Activated naive CD4-positive, alpha-beta T cell treated with Interleukin-2 at 50 U/mL for 16 hours (primary cell): ENCODE measurements around the gene GLIPR2.
"Not testable (repeated sequence)": the region's sequence is repeated elsewhere in the genome, so short reads cannot be mapped to it uniquely, and the experiment has no call there.

Source experiments
- DNase-seq: peaks from one replicate; pipeline ENCODE4 v3.0.0-alpha.2; 2020

Gene GLIPR2

DNA sequence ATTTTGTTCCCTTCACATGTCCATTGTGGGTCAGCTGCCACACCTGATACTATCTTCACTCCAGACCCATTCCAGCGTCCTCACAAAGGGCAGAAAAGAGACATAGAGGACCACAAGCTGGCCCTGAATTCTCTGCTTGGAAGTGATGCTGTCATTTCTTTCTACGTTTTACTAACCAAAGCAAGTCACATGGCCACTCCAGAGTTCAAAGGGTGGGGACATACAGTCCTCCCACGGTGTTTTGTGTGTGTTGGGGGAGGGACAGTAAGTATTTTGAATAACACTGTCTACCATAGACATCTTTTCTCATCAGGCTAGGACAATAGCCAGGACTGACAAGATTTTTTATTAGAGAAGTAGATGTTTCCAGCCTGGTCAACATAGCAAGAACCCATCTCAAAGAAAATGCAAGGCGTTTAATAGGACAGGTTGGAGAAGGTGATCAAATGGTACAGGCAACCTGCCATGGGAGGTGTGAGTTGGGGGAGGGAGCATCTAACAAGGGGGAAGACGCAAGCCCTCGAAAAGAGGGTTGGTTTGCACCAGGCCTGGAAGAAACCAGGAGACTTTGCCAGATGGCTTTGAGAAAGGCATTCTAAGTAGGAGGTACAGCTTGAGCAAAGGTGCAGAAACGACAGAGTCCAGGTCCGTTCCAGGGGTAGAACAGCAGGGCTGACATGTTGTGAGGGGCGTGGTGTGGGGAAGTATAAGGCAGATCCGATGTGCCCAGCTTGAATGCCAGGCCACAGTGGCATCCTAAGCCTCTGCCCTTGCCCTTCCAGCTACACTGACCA lies 11.3 kb upstream of the GLIPR2 start:
- no peak for DNase-seq

DNA sequence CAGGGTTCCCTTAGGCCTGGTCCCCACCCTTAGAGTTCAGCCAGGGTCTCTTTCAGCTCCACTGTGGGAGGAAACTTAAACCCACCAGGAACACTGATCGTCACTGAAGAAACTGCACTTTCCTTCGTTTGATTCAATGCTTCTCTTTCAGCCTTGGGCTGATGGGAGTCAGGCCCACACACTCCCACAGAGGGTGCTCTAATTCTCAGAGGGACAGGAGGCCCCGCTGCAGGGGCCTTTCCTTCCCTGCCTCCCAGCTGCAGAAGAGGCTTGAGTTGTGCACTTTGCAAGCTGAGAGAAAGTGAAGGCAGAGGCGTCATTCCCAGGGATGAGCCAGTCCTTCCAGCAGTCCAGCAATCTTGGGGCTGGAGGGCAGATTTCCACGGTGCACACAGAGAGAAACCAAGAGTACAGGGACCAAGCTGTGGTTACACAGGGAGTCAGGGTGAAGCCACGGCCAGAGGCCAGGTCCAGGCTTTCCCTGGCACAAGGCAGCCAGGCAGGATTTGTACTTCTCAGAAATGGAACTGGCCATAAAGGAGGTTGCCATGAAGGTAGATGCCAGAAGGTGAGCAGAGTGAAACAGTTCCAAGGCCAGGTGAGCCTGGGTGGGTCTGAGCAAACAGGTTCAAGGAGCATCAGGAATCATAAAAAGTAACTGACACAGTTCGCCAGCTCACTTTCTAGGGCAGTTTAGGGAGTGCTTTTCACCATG lies 10.4 kb upstream of the GLIPR2 start:
- DNase-seq = no peak

DNA sequence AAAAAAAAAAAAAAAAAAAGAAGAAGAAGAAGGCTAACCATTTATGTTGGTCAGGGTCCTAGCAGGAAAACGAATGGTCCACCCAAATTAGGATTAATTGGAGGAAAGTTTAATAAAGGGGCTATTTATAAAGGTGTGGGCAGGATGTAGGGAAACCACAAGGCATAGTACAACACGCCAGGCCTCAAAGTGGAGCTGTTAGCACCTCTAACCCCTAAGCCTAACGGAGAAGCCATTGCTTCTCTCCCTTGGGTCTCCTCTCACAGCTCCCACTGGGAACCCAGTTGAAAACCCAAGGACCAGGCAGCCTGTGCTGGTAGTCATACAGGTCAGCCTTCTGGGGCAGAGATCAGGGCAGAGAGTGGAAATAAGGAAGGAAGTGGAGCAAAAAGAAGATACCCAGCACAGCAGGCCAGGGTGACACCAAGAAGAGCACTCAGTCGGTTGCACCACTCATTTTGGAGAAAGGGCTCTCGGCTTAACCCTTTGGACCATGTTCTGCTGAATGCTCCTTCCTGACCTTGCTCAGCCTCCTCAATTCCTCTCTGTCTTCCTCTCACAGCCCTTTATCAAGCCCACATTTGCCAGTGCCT lies 8.8 kb upstream of the GLIPR2 start:
- DNase-seq = no peak

DNA sequence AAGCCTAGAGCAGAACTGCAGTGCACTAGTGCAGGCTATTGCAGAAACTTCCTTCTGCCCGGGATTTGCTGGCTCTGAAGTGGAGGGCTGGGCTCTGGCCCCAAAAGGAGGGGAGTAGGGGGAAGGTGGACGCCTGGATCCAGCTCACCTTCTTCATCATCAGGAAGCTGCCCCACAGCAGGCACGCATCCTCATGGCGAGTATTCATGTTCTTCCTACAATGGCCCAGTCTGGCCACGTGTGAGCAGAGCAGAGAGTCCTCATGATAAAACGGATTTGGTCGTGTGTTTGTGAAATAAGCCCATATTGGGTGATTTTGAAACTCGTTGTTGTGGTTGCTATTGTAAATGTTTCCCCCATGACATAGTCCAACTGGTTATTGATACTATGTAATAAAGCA lies 8.2 kb upstream of the GLIPR2 start:
- DNase-seq = no peak

DNA sequence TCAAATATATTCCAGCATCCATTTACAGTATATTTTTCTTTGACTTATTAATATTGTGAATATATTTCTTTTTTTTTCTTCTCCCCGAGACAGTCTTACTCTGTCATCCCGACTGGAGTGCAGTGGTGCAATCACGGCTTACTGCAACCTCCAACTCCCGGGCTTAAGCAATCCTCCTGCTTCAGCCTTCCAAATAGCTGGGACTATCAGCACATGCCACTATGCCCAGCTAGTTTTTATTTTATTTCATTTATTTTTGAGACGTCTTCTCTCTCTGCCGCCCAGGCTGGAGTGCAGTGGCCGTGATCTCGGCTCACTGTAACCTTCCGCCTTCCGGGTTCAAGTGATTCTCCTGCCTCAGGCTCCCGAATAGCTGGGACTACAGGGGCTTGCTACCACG lies 7.4 kb upstream of the GLIPR2 start:
- DNase-seq = no peak

DNA sequence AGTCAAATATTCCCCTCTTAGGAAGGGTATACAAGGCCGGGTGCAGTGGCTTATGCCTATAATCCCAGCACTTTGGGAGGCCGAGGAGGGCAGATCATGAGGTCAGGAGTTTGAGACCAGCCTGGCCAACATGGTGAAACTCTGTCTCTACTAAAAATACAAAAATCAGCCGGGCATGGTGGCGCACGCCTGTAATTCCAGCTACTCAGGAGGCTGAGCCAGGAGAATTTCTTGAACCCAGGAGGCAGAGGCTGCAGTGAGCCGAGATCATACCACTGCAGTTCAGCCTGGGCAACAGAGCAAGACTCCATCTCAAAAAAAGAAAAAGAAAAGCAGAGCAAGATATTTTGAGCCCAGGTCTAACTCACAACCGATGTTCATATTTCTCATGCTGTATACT lies 4.9 kb upstream of the GLIPR2 start:
- DNase-seq = not testable (repeated sequence)

DNA sequence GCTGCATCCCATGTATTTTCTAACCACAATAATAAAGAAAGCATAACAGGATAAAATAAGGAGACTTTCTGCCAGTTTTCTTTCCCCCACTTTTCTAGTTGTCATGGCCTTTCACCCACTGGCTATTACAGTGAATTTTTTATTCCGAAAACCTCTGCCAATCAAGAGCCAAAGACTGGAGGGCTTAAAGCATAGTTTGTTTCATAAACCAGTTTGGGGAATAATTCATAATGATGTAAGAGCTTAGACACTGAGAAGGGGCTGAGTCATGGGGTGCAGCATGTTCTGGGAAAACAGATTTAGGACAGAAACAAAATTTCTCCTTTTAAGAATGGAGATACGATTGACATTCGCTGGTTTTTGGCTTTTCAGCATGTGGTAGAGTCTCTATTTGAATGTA lies 4.4 kb upstream of the GLIPR2 start:
- DNase-seq = no peak

DNA sequence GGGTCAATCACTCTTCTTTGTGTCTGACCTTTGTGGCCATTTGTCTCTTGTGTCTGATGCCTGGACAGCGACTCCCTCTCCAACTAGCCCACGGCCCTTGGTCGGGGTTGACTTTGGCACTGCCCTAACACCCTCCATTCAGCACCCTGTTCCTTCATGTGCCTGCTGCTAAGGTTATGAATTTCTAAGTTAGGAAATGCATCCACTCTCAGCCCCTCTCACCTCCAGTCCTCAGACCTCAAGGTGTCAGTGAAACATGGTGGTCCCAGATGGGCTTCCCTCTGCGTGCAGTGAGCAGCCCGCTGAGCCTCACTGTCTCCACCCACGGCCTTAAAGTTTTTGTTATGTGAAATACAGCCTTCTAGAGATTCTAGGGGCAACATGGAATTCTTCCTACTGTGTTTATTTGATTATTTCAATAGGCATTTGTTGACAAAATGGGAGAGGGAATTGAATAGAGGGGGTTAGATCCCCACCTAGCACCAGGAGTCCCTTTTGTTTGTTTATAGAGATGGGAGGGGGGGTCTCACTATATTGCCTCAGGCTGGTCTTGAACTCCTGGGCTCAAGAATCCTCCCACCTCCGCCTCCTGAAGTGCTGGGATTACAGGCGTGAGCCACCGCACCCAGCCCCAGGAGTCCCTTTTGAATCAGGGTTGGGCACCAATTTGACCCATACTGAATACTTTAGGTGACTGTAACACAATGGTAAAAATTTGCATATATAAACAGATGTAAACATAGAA lies 1.6 kb upstream of the GLIPR2 start:
- DNase-seq = no peak

DNA sequence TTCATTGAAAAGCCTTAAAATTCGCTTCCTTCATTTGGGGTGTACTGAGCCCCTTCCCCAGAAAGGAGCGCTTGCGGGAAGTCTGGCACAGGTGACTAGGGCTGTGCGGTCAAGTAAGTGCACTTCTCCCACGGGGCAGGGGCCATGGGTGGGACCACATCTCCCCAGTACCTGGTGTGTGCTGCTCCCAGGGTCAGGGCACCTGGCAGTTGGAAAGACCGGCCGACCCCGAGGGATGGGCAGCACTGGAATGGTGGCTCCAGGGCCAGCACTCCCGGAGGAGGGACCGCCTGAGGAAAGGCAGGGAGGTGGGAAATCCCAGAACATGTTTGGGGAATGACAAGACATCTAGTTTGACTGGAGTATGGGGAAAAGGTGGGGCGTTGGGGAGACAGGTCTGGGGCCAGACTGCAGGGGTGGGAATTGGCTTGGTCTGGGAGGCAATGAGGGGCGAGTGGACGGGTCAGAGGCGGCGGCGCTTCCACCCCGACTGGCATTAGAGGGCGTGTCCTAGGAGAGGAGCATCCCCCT lies 727 bp upstream of the GLIPR2 start:
- DNase-seq = no peak

DNA sequence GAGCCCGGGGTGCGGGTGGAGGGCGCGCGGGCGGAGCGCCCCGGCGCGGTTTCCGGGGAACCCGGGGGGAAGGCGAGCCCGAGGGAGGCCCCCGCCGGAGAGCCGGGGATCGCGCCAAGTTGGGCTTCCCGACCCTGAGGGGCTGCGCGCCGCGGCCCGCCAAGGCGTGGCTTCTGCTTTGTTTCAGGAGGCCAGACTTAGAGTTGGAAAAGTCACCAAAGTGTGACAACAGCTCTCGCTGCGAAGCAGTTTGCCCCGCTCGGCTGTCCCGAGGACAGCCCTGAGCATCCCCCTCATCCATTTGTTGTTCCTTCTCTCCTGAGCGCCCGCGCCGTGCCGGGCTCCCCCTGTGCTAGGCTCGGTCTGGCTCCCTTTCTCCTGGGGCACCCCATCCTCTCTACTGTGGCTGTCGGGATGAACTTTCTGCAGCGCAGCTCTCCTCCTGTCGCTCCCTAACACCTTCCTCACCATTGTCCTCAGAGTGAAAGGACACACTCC lies 410 bp downstream of the GLIPR2 start:
- no peak for DNase-seq

DNA sequence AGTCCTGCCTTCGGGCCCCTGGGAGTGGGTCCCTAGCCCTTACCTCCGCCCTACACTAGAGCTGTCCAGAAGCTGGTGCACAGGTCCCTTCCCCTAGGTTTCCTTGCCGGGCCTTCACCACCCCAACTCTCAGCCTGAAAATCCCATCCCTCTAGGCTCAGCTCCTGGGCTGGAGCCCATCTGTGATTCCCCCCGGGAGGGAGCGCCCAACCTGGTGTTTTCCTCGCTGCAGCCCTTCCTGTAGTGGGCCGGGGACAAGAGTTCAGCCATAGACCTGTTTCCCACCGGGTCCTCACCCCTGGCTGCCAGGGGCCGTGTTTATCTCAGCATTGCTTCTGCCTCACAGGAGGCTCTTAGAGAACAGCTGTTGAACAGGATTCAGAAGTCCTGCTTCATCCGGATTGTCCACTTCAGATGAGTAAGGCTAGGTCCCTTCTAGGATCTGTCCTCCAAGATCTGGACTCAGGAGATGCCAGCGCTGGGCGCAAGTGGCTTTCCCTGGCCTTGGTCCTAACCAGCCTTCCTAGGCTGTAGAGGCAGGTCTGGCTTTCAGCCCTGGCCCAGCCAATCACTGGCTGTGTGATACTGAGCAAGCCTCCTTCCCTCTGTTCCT lies 965 bp downstream of the GLIPR2 start:
- DNase-seq = no peak

DNA sequence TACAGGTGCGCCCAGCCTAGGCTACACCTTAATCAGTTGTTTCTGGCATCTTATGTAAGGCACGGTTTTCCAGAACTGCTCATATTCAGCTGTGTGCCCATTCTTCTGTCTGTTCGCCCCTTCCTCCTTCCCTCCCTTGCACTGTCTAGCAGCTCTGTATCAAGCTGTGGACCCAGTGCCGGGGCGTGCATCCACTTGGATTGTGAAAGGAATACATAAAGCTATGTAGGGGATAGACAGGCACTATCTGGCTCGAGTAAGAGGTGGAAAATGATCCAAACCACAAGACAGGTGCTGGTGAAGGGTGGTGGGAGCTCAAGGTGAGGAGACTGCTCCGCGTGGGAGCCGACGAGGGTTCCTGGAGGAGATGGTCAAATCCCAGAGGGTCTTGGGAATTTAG lies 2.0 kb downstream of the GLIPR2 start:
- no peak for DNase-seq

DNA sequence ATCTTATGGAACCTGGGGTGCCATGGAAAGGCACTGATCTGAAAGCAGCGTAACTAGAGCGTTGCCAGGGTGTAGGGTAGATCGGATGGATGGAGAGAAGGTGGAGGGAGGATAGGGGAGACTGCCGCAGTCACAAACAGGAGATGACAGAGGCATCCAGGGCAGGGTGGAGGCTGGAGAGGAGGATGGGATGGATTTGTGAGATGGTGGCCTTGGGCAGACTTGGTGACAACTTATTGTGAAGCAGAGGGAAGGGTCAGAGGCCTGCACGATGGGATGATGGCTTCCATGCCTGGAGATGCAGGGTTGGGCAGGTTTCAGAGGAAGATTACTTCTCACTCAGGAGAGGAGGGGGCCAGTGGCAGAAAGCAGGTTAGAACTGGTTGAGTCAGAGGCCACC lies 2.4 kb downstream of the GLIPR2 start:
- DNase-seq = no peak

DNA sequence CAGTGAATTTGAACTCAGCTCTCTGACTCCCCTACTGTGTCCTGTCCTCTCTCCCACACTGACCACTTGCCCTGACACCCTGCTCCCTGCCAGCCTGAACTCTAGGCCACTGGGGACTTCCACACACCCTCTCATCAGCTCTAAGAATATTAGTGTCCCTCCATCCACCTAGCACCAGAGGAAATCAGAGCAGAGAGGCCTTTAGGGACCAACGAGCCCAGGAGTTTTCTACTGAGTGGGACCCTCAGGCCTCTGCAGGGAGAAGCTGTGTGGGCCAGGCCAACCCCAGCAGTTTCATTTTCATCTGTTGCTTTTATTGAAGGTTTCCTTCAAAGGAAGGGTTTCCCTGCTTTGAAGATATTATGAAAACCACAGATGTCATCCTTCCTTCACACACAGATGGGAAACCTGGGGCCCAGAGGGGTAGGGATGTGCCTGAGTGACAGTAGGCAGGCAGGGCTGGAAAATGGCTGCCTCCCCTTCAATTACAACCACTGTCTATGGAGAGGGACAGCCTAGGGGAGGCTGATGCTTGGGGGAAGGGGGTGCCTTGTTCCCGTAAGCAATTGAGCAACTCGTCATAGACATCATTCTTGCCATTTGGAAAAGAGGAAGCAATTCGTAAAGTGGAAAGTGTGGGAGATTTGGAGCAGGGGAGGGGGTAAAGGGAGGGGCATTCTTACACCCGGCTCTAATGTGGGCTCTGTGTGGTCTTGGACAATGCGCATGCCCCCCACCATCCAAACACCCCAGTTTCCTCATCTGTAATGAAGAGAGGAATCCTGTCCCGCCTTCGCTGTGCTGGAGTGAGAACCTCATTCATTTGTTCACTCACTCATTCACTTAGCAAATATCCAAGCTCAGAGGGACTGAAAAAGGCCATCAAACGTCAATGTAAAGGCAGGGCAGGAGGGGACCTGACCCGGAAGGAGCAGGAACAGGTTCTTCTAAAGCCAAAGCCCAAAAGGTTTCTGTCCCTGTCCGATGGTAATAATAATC lies 3.9 kb downstream of the GLIPR2 start:
- DNase-seq = peak; percentile 20

DNA sequence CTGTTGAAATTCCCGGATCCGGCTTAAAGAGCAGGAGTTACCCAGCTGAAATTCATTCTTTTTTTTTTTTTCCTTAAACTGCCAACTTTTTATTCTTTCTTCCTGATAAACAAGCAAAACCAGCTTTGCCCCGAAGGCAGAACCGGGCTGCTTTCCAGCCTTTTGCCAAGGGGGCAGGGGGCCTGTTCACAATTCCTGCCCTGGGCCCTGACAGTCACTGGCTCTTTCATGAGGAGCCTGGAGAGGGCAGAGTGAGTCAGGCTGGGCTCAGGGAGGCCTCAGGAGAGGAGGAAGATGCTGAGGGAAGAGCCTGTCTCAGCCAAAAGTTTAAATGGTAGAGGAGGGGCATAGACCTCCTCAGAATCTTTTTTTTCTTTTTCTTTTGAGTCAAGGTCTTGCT lies 4.8 kb downstream of the GLIPR2 start:
- no peak for DNase-seq

DNA sequence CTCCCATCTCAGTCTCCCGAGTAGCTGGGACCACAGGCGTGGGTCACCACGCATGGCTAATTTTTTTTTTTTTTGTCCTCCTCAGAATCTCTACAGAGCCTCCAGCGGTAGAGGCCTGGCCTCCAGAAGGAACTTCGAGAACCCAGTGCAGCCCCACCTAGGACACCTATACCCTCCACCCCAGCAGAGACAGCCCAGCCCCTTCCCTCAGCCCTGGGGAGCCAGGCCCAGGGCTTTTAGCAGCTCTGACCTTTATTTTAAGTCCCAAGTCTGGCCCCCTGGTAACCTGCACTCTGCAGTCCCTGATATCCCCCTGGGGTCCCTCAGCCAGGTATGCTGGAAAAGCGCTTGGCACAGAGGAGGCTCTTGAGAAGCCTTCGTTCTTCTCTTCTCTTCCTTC lies 5.2 kb downstream of the GLIPR2 start:
- no peak for DNase-seq

DNA sequence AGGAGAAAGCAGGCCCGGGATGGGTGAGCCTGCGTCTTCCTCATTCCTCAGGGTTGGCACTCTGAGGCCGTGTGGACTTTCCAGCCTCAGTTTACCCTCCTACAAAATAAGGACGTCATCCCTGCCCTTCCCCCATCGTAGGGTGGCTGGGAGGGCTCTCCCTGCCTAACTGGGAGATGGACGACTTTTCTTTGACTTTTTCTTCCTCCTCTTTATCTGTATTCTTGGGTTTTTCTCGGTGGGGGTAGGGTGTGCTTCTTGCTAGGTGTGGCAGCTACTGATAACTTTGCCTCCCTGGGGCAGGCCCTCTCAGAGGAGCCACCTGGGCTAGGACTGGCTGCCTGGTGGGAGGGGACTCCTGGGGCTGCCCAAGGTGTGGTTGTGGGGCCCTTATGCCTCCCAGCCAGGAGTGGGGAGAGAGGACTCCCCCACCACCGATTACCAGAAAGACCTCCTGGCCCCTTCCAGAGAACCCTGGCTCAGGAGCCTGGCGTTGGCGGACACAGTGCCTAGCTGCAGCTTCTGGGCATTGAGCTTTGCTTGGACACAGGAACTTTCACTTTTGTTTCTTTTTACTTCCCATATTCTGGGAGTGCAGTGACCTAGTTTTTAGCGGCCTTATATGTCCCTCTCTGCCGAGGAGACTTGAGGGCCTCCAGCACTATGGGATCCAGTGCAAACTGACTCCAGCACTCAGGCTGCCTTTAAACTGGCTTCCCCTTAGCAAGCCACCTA lies 6.1 kb downstream of the GLIPR2 start:
- no peak for DNase-seq

DNA sequence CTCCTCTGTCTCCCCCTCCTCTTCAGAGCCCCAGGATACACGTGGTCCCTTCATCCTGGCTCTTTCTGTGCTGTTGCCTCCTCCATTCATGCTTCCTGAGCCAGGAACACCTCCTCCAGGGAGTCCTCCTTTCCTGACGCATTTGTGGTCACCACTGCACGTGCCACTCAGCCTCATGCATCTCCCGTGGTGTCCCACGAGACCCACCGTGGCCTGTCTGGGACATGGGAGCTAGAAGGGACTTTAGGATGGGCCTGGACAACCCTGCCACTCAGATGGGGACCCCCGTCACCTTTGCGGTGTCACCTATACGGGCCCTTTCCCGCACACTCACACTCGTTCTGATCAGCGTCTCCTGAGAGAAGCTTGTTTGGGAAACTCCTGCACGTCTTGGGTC lies 6.7 kb downstream of the GLIPR2 start:
- no peak for DNase-seq

DNA sequence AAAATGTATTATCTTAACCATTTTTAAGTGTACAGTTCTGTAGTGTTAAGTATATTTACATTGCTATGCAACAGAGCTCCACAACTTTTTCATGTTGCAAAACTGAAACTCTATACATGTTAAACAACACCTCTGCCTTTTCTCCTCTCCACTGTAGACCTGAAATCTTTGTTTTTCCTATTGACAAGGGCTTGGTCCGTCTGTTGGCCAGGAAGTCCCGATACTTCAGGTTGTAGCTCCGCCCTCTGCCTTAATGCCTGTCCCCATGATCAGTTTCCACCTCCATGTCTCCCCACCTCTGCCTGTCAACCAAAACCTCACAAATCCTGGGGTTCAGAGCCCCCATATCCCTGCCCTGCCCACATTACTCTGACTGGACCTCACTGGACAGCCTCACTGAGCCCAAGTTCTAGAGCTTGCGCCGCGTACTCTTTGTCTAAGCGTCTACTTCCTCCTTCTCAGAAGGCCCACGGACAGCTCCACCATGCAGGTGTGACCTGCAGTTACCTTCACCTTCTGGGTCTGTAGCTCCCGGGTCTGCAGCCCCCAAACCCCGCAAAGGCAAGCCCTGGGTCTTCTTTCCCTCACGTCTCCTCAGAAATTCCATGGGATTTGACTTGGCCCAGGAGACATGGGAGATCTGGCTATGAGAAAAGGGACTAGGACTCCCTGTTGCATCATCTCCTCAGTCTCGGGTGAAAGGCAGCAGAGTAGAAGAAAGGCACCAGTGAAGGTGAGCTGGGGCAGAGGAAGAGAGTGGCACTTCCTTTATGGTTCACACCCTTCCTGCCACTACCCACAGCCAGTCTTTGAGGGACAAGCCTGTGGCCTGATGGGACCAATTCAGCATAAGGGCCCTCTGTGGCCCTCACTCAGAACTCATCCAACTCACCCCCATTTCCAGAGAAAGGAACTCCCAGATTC lies 8.0 kb downstream of the GLIPR2 start:
- DNase-seq = peak; percentile 24
